Neural cell (in vitro differentiated cells): ENCODE results near the gene SSBP4. TPM values are rescaled to one million over a fixed set of nuclear protein-coding genes. Genes with fewer than 3 reads are reported as not detected.

Experiments
- H2AFZ ChIP-seq: fragments of 200-600, 300-800 bp; sonication (generic), shearing (Covaris generic); 2 replicates; pipeline ENCODE4 v1.6.0; 2014; ENCODE audit warnings: low read depth, mild to moderate bottlenecking, antibody characterized with exemption, low read length, moderate library complexity
- H3F3A ChIP-seq: fragments of 200-600 bp; shearing (Covaris generic); 2 replicates; pipeline ENCODE4 v1.6.1; 2016; ENCODE audit warnings: mild to moderate bottlenecking, moderate library complexity, mixed read lengths, antibody characterized with exemption, low read length; ENCODE audit not compliant: insufficient read depth, poor library complexity, severe bottlenecking
- H3K27ac ChIP-seq: fragments of 200-600, 300-800 bp; sonication (generic), shearing (Covaris generic); 2 replicates; pipeline ENCODE4 v1.5.1; 2014; ENCODE audit warnings: mild to moderate bottlenecking, low read length, moderate library complexity
- H3K27me3 ChIP-seq: fragments of 300-800, 200-600 bp; sonication (generic), shearing (Covaris generic); 2 replicates; pipeline ENCODE4 v1.6.0; 2014; ENCODE audit warnings: mild to moderate bottlenecking, low read depth, low read length, moderate library complexity; ENCODE audit not compliant: insufficient read depth
- H3K36me3 ChIP-seq: fragments of 300-800, 200-600 bp; sonication (generic), shearing (Covaris generic); 2 replicates; pipeline ENCODE4 v1.5.1; 2014; ENCODE audit warnings: mild to moderate bottlenecking, antibody characterized with exemption, low read length, moderate library complexity; ENCODE audit not compliant: insufficient read depth
- H3K4me2 ChIP-seq: fragments of 300-800, 200-600 bp; sonication (generic), shearing (Covaris generic); 2 replicates; pipeline ENCODE4 v1.6.0; 2014; ENCODE audit warnings: mild to moderate bottlenecking, low read length
- H3K4me3 ChIP-seq: fragments of 300-800, 200-600 bp; sonication (generic), shearing (Covaris generic); 2 replicates; pipeline ENCODE4 v1.5.1; 2014; ENCODE audit warnings: mild to moderate bottlenecking, low read length, moderate library complexity
- H3K79me2 ChIP-seq: fragments of 200-600 bp; shearing (Covaris generic); replicated peaks from 2 replicates; pipeline ENCODE4 v1.6.0; 2014; ENCODE audit warnings: mild to moderate bottlenecking, low read length, moderate library complexity; ENCODE audit not compliant: insufficient read depth
- H3K9ac ChIP-seq: fragments of 300-800, 200-600 bp; sonication (generic), shearing (Covaris generic); 2 replicates; pipeline ENCODE4 v1.6.1; 2016; ENCODE audit warnings: mild to moderate bottlenecking, low read length, mixed read lengths
- H3K9me2 ChIP-seq: fragments of 200-600 bp; shearing (Covaris generic); 2 replicates; pipeline ENCODE4 v1.6.1; 2016; ENCODE audit warnings: mild to moderate bottlenecking, low read length, mixed read lengths; ENCODE audit not compliant: insufficient read depth
- H3K9me3 ChIP-seq: fragments of 200-600, 300-800 bp; sonication (generic), shearing (Covaris generic); 2 replicates; pipeline ENCODE4 v1.6.1; 2016; ENCODE audit warnings: mild to moderate bottlenecking, mixed run types, low read length, moderate library complexity, mixed read lengths
- H4K20me1 ChIP-seq: fragments of 200-600 bp; shearing (Covaris generic); 2 replicates; pipeline ENCODE4 v1.6.1; 2016; ENCODE audit warnings: mild to moderate bottlenecking, mixed run types; ENCODE audit not compliant: insufficient read depth
- EP300 ChIP-seq: fragments of 450-650 bp; conservative IDR thresholded peaks from 2 replicates; pipeline ENCODE4 v1.6.1; 2014; ENCODE audit warnings: antibody characterized with exemption, mild to moderate bottlenecking, moderate library complexity; ENCODE audit not compliant: poor library complexity, severe bottlenecking
- EZH2 ChIP-seq: fragments of 200-600, 300-800 bp; shearing (Covaris generic), sonication (generic); IDR thresholded peaks from 2 replicates; pipeline ENCODE4 v1.6.1; 2014; ENCODE audit warnings: antibody characterized with exemption, low read length, borderline replicate concordance, mild to moderate bottlenecking; ENCODE audit not compliant: insufficient read depth, poor library complexity, severe bottlenecking
- MXI1 ChIP-seq: fragments of 450-650 bp; conservative IDR thresholded peaks from 2 replicates; pipeline ENCODE4 v1.6.1; 2014; ENCODE audit warnings: antibody characterized with exemption, mild to moderate bottlenecking; ENCODE audit not compliant: poor library complexity, severe bottlenecking
- POLR2AphosphoS5 ChIP-seq: IDR thresholded peaks from 2 replicates; pipeline ENCODE4 v1.6.1; 2012
- RAD21 ChIP-seq: fragments of 450-650 bp; conservative IDR thresholded peaks from 2 replicates; pipeline ENCODE4 v1.6.1; 2014; ENCODE audit warnings: antibody characterized with exemption, mild to moderate bottlenecking, moderate library complexity
- SMC3 ChIP-seq: fragments of 450-650 bp; conservative IDR thresholded peaks from 2 replicates; pipeline ENCODE4 v1.6.1; 2014; ENCODE audit warnings: antibody characterized with exemption, mild to moderate bottlenecking, moderate library complexity; ENCODE audit not compliant: poor library complexity
- TAF1 ChIP-seq: IDR thresholded peaks from 2 replicates; pipeline ENCODE4 v1.6.1; 2012; ENCODE audit warnings: low read depth
- polyA plus RNA-seq: library from polyadenylated mRNA; depleted of rRNA; stranded (reverse); fragments of >200 nt; gene quantifications from 2 replicates; pipeline ENCODE4 v1.2.3, GENCODE V29; 2014
- TF ChIP-seq, protein P1 (sequence below): fragments of 450-650 bp; IDR thresholded peaks from 2 replicates; pipeline ENCODE4 v1.5.1; 2014; ENCODE audit warnings: antibody characterized with exemption, mild to moderate bottlenecking, moderate library complexity; ENCODE audit not compliant: poor library complexity, severe bottlenecking
- TF ChIP-seq, protein P2 (sequence below): IDR thresholded peaks from 2 replicates; pipeline ENCODE4 v1.6.1; 2012; ENCODE audit warnings: borderline replicate concordance

The SSBP4 gene
- polyA plus RNA-seq, 1 donor from 2014 or later = 166 TPM

DNA sequence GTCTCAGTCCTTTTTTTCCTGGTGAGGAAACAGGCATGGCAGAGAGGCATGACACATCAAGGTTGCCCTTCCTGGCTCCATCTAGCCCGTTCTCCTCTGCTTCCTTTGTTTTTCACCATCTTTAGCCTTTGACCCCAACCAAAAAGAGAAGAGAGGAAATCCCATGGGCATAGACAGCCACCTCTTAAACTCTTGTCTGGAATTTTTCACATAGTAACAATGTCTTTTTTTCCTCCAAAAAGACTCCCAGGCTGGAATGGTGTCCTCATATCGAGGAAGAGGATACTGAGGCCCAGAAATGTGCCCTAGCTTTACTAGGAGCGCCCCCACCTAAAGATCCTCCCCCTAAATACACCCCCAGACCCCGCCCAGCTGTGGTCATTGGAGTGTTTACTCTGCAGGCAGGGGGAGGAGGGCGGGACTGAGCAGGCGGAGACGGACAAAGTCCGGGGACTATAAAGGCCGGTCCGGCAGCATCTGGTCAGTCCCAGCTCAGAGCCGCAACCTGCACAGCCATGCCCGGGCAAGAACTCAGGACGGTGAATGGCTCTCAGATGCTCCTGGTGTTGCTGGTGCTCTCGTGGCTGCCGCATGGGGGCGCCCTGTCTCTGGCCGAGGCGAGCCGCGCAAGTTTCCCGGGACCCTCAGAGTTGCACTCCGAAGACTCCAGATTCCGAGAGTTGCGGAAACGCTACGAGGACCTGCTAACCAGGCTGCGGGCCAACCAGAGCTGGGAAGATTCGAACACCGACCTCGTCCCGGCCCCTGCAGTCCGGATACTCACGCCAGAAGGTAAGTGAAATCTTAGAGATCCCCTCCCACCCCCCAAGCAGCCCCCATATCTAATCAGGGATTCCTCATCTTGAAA, 33.3 kb upstream of the SSBP4 start, which contains the start of gene GDF15:
TSS of gene GDF15 (plus strand) at position 484 of the 868 bp plus-strand sequence. CDS start at position 516, 32 bp downstream.
- Histone ChIP-seq H3K9me3 (no peaks in the 10 kb centered on the region), H4K20me1 (no peaks in the 10 kb centered on the region), H3K9ac (no peak within 1 kb of the TSS), H3K27me3 (peaks cover 9% of the 10 kb centered on the region), H3K79me2 (no peaks in the 10 kb centered on the region), H3K4me2 (no peak within 1 kb of the TSS), H3K27ac (no peak within 1 kb of the TSS), H2AFZ (no peak within 1 kb of the TSS), H3K4me3 (no peak within 1 kb of the TSS), H3K36me3 (no peaks in the 10 kb centered on the region), H3F3A (no peaks in the 10 kb centered on the region), H3K9me2 (no peaks in the 10 kb centered on the region)
- TF ChIP-seq POLR2AphosphoS5 (no peak), EP300 (no peak), SMC3 (no peak), RAD21 (no peak), TAF1 (no peak), EZH2 (no peak)
- TF ChIP-seq, protein P1, sequence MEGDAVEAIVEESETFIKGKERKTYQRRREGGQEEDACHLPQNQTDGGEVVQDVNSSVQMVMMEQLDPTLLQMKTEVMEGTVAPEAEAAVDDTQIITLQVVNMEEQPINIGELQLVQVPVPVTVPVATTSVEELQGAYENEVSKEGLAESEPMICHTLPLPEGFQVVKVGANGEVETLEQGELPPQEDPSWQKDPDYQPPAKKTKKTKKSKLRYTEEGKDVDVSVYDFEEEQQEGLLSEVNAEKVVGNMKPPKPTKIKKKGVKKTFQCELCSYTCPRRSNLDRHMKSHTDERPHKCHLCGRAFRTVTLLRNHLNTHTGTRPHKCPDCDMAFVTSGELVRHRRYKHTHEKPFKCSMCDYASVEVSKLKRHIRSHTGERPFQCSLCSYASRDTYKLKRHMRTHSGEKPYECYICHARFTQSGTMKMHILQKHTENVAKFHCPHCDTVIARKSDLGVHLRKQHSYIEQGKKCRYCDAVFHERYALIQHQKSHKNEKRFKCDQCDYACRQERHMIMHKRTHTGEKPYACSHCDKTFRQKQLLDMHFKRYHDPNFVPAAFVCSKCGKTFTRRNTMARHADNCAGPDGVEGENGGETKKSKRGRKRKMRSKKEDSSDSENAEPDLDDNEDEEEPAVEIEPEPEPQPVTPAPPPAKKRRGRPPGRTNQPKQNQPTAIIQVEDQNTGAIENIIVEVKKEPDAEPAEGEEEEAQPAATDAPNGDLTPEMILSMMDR = no peak
- TF ChIP-seq, protein P2, sequence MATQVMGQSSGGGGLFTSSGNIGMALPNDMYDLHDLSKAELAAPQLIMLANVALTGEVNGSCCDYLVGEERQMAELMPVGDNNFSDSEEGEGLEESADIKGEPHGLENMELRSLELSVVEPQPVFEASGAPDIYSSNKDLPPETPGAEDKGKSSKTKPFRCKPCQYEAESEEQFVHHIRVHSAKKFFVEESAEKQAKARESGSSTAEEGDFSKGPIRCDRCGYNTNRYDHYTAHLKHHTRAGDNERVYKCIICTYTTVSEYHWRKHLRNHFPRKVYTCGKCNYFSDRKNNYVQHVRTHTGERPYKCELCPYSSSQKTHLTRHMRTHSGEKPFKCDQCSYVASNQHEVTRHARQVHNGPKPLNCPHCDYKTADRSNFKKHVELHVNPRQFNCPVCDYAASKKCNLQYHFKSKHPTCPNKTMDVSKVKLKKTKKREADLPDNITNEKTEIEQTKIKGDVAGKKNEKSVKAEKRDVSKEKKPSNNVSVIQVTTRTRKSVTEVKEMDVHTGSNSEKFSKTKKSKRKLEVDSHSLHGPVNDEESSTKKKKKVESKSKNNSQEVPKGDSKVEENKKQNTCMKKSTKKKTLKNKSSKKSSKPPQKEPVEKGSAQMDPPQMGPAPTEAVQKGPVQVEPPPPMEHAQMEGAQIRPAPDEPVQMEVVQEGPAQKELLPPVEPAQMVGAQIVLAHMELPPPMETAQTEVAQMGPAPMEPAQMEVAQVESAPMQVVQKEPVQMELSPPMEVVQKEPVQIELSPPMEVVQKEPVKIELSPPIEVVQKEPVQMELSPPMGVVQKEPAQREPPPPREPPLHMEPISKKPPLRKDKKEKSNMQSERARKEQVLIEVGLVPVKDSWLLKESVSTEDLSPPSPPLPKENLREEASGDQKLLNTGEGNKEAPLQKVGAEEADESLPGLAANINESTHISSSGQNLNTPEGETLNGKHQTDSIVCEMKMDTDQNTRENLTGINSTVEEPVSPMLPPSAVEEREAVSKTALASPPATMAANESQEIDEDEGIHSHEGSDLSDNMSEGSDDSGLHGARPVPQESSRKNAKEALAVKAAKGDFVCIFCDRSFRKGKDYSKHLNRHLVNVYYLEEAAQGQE = no peak

DNA sequence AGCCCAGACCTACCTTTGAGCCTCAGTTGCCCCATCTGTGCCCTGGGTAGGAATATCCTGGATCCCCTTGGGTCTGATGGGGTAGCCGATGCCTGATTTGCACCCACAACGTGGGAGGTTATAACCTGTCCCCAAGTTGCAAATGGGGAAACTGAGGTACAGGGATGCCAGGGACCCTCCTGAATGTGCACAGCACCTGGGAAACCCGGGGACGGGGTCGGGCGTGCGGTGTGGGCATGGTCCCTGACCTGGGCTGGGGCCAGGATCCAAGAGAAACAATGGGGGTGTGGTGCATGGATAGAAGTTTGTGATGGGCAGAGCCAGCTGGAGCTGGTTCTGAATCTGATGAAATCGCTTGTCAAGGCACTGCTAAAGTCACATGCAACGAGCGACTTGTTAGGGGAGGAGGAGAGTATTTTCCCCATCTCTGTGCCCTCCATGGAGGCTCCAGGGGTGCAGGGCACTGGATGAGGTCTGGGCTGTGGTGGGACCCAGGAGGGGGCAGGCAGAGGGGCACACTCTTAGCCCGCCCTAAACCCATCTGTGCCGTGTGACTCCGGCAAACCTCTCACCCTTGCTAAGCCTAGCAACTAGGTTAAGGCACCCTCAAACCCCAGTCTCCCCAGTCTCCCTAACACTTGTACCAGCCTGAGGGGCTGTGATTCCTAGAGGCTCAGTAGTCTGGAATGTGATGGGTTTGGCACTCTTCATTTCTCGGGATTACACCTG, 32.5 kb upstream of the SSBP4 start:
- H3K4me3 ChIP-seq = no peak overlapping the region

More for the DNA sequence above, 32.5 kb upstream of the SSBP4 start:
- no peak overlapping the region for H2AFZ ChIP-seq
- H3K9me2 ChIP-seq = no peaks in the 10 kb centered on the region
- H3K27me3 ChIP-seq = peaks cover 9% of the 10 kb centered on the region
- H3K9me3 ChIP-seq = no peaks in the 10 kb centered on the region
- H3K4me2 ChIP-seq = no peak overlapping the region
- no peaks in the 10 kb centered on the region for H3F3A ChIP-seq
- no peaks in the 10 kb centered on the region for H4K20me1 ChIP-seq
- H3K36me3 ChIP-seq = no peaks in the 10 kb centered on the region
- no peak overlapping the region for H3K27ac ChIP-seq
- no peak for TF ChIP-seq MXI1
- no peak for TF ChIP-seq POLR2AphosphoS5
- no peak for TF ChIP-seq SMC3
- no peak for TF ChIP-seq TAF1
- TF ChIP-seq, protein P2 = no peak
- H3K79me2 ChIP-seq = no peaks in the 10 kb centered on the region
- no peak overlapping the region for H3K9ac ChIP-seq
